Neural progenitor cell (in vitro differentiated cells): ENCODE data around the gene WDR72. TPM values are rescaled to one million over a fixed set of nuclear protein-coding genes. Genes with fewer than 3 reads are reported as not detected.
"Not testable (repeated sequence)": the region's sequence is repeated elsewhere in the genome, so short reads cannot be mapped to it uniquely, and the experiment has no call there.

Experiments used
- DNase-seq: peaks from one replicate; pipeline ENCODE4 v3.0.0-alpha.2; 2016; ENCODE audit warnings: low spot score
- H2AFZ ChIP-seq: fragments of 200-600 bp; sonication (generic); replicated peaks from 2 replicates; pipeline ENCODE4 v1.6.1; 2016; ENCODE audit warnings: antibody characterized with exemption
- H3F3A ChIP-seq: fragments of 200-600 bp; sonication (generic); 2 replicates; pipeline ENCODE4 v1.6.1; 2016; ENCODE audit warnings: antibody characterized with exemption, low read depth
- H3K27ac ChIP-seq: fragments of 200-600 bp; sonication (generic); 2 replicates; pipeline ENCODE4 v1.5.1; 2016; ENCODE audit warnings: mild to moderate bottlenecking
- H3K27me3 ChIP-seq: fragments of 200-600 bp; sonication (generic); 2 replicates; pipeline ENCODE4 v1.6.1; 2016; ENCODE audit warnings: mild to moderate bottlenecking, moderate library complexity
- H3K36me3 ChIP-seq: fragments of 200-600 bp; sonication (generic); 2 replicates; pipeline ENCODE4 v1.5.1; 2016
- H3K4me1 ChIP-seq: fragments of 200-600 bp; sonication (generic); 2 replicates; pipeline ENCODE4 v1.6.1; 2016; ENCODE audit warnings: mixed run types
- H3K4me2 ChIP-seq: fragments of 200-600 bp; sonication (generic); 2 replicates; pipeline ENCODE4 v1.6.1; 2016
- H3K4me3 ChIP-seq: fragments of 200-600 bp; sonication (generic); 2 replicates; pipeline ENCODE4 v1.5.1; 2016
- H3K79me2 ChIP-seq: fragments of 200-600 bp; sonication (generic); 2 replicates; pipeline ENCODE4 v1.6.1; 2016; ENCODE audit warnings: low read depth
- H3K9ac ChIP-seq: fragments of 200-600 bp; sonication (generic); 2 replicates; pipeline ENCODE4 v1.6.1; 2016
- H3K9me3 ChIP-seq: fragments of 200-600 bp; sonication (generic); 2 replicates; pipeline ENCODE4 v1.5.1; 2016; ENCODE audit warnings: low read depth
- H4K20me1 ChIP-seq: fragments of 200-600 bp; sonication (generic); 2 replicates; pipeline ENCODE4 v1.6.1; 2016; ENCODE audit warnings: low read depth
- H3K27ac Mint-ChIP-seq: 3 replicates; pipeline ENCODE4 v1.8.0; 2021; ENCODE audit warnings: mixed read lengths
- H3K27me3 Mint-ChIP-seq: 2 replicates; pipeline ENCODE4 v1.8.0; 2022; ENCODE audit warnings: low read depth, mild to moderate bottlenecking, inconsistent platforms, moderate library complexity, mixed read lengths; ENCODE audit not compliant: insufficient read depth
- H3K36me3 Mint-ChIP-seq: 3 replicates; pipeline ENCODE4 v1.8.0; 2021; ENCODE audit warnings: mixed read lengths
- H3K4me1 Mint-ChIP-seq: 3 replicates; pipeline ENCODE4 v1.8.0; 2021; ENCODE audit warnings: mixed read lengths
- H3K4me3 Mint-ChIP-seq: 3 replicates; pipeline ENCODE4 v1.8.0; 2021; ENCODE audit warnings: mild to moderate bottlenecking, moderate library complexity, mixed read lengths
- H3K9me3 Mint-ChIP-seq: 3 replicates; pipeline ENCODE4 v1.8.0; 2020; ENCODE audit warnings: mixed read lengths
- EZH2 ChIP-seq: fragments of 200-600 bp; sonication (generic); IDR thresholded peaks from 2 replicates; pipeline ENCODE4 v1.6.1; 2017; ENCODE audit warnings: antibody characterized with exemption, mild to moderate bottlenecking, moderate library complexity
- EZH2phosphoT487 ChIP-seq: fragments of 200-600 bp; sonication (generic); IDR thresholded peaks from 2 replicates; pipeline ENCODE4 v1.6.1; 2017; ENCODE audit warnings: antibody characterized with exemption
- total RNA-seq: library from RNA; depleted of rRNA; stranded (reverse); fragments of >200 nt; gene quantifications from 2 replicates; pipeline ENCODE4 v1.2.3, GENCODE V29; 2015; ENCODE audit warnings: low replicate concordance
- TF ChIP-seq, protein P1 (sequence below): fragments of 200-600 bp; sonication (generic); IDR thresholded peaks from 2 replicates; pipeline ENCODE4 v1.5.1; 2017; ENCODE audit warnings: antibody characterized with exemption, mild to moderate bottlenecking

WDR72 gene
- total RNA-seq, 1 donor from 2014 or later, result 4.6 TPM

GRCh38 chr15:53695365-53695764, 64.1 kb downstream of the WDR72 start:
- H3K27ac Mint-ChIP-seq, result no peak overlapping the region
- Histone ChIP-seq H3K4me2 (no peak overlapping the region), H2AFZ (no peak overlapping the region), H3K27me3 (no peaks in the 10 kb centered on the region), H4K20me1 (no peaks in the 10 kb centered on the region), H3K27ac (no peak overlapping the region), H3K9ac (no peak overlapping the region), H3K79me2 (no peaks in the 10 kb centered on the region), H3F3A (no peaks in the 10 kb centered on the region), H3K4me3 (no peak overlapping the region), H3K4me1 (no peaks in the 10 kb centered on the region), H3K36me3 (no peaks in the 10 kb centered on the region), H3K9me3 (no peaks in the 10 kb centered on the region)
- H3K36me3 Mint-ChIP-seq, result no peaks in the 10 kb centered on the region
- peaks cover 1% of the 10 kb centered on the region for H3K9me3 Mint-ChIP-seq
- H3K4me3 Mint-ChIP-seq, result no peak overlapping the region
- H3K4me1 Mint-ChIP-seq, result peaks cover 3% of the 10 kb centered on the region
- DNase-seq, result no peak
- no peaks in the 10 kb centered on the region for H3K27me3 Mint-ChIP-seq
- TF ChIP-seq, protein P1, sequence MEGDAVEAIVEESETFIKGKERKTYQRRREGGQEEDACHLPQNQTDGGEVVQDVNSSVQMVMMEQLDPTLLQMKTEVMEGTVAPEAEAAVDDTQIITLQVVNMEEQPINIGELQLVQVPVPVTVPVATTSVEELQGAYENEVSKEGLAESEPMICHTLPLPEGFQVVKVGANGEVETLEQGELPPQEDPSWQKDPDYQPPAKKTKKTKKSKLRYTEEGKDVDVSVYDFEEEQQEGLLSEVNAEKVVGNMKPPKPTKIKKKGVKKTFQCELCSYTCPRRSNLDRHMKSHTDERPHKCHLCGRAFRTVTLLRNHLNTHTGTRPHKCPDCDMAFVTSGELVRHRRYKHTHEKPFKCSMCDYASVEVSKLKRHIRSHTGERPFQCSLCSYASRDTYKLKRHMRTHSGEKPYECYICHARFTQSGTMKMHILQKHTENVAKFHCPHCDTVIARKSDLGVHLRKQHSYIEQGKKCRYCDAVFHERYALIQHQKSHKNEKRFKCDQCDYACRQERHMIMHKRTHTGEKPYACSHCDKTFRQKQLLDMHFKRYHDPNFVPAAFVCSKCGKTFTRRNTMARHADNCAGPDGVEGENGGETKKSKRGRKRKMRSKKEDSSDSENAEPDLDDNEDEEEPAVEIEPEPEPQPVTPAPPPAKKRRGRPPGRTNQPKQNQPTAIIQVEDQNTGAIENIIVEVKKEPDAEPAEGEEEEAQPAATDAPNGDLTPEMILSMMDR, result no peak
- TF ChIP-seq EZH2 (no peak), EZH2phosphoT487 (no peak)

DNA sequence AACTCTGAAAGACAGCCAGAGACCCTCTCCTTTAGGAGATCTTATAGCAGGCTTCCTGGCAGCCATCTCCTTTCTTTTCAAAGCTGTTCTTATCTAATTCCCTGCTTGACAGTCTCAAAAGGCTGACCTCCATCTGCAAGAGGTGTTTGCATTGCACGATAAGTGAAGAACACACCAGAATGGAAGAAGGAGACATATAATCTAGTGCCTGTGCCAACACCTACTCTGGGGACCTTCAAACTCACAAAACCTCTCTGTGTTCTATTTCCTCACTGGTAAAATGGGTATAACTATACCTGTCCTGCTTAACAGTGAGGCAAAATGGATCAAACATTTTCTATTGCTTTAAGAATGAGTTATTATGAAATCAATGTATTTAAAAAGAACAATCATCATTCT, 65.0 kb downstream of the WDR72 start:
- H3K27ac Mint-ChIP-seq, result no peak overlapping the region
- H3K36me3 Mint-ChIP-seq, result no peaks in the 10 kb centered on the region
- H3K9me3 Mint-ChIP-seq, result peaks cover 2% of the 10 kb centered on the region
- Histone ChIP-seq H3K9ac (no peak overlapping the region), H3K4me3 (no peak overlapping the region), H3K27me3 (no peaks in the 10 kb centered on the region), H3K9me3 (no peaks in the 10 kb centered on the region), H3K79me2 (no peaks in the 10 kb centered on the region), H3K4me1 (no peaks in the 10 kb centered on the region), H3K36me3 (no peaks in the 10 kb centered on the region), H2AFZ (peak overlapping the region; percentile 85), H3K27ac (no peak overlapping the region), H4K20me1 (no peaks in the 10 kb centered on the region), H3F3A (no peaks in the 10 kb centered on the region), H3K4me2 (no peak overlapping the region)
- H3K4me3 Mint-ChIP-seq, result no peak overlapping the region
- peaks cover 3% of the 10 kb centered on the region for H3K4me1 Mint-ChIP-seq
- DNase-seq, result no peak
- TF ChIP-seq EZH2phosphoT487 (no peak), EZH2 (no peak)
- TF ChIP-seq, protein P1, result no peak
- no peaks in the 10 kb centered on the region for H3K27me3 Mint-ChIP-seq

GRCh38 chr15:53693729-53694475, 65.6 kb downstream of the WDR72 start:
- Histone ChIP-seq H3K79me2 (no peaks in the 10 kb centered on the region), H3K27me3 (no peaks in the 10 kb centered on the region), H3K36me3 (no peaks in the 10 kb centered on the region), H2AFZ (peak overlapping the region; percentile 85), H3K4me1 (no peaks in the 10 kb centered on the region), H3K4me3 (no peak overlapping the region), H3K4me2 (no peak overlapping the region), H3K27ac (no peak overlapping the region), H3F3A (no peaks in the 10 kb centered on the region), H4K20me1 (no peaks in the 10 kb centered on the region), H3K9ac (no peak overlapping the region), H3K9me3 (no peaks in the 10 kb centered on the region)
- Mint-ChIP-seq H3K9me3 (peaks cover 2% of the 10 kb centered on the region), H3K4me3 (no peak overlapping the region), H3K27ac (no peak overlapping the region), H3K36me3 (no peaks in the 10 kb centered on the region), H3K4me1 (peaks cover 3% of the 10 kb centered on the region), H3K27me3 (no peaks in the 10 kb centered on the region)
- no peak for DNase-seq
- TF ChIP-seq EZH2 (no peak), EZH2phosphoT487 (no peak)
- TF ChIP-seq, protein P1, result no peak

- H3K4me1 ChIP-seq, result peaks cover 12% of the 10 kb centered on the region
- H3K9ac ChIP-seq, H3K79me2 ChIP-seq, H3K9me3 ChIP-seq, H3K4me3 Mint-ChIP-seq, H3K27ac Mint-ChIP-seq, H3K27me3 ChIP-seq, H3K27ac ChIP-seq, H3K27me3 Mint-ChIP-seq, H2AFZ ChIP-seq, H3K36me3 ChIP-seq, H3K36me3 Mint-ChIP-seq, DNase-seq, H4K20me1 ChIP-seq, H3F3A ChIP-seq, H3K4me2 ChIP-seq, H3K4me3 ChIP-seq, H3K9me3 Mint-ChIP-seq: not testable (repeated sequence)
- peaks cover 18% of the 10 kb centered on the region for H3K4me1 Mint-ChIP-seq
Observed at GRCh38 chr15:53684162-53684561, 75.3 kb downstream of the WDR72 start.
